GM19193 (cell line): ENCODE results near the gene SPARC.

ENCODE experiments used
- POLR2A ChIP-seq: IDR thresholded peaks from 4 replicates; pipeline ENCODE4 v1.6.1; 2011; ENCODE audit not compliant: insufficient read depth, insufficient read length; ENCODE audit errors: extremely low read depth

The SPARC gene, protein sequence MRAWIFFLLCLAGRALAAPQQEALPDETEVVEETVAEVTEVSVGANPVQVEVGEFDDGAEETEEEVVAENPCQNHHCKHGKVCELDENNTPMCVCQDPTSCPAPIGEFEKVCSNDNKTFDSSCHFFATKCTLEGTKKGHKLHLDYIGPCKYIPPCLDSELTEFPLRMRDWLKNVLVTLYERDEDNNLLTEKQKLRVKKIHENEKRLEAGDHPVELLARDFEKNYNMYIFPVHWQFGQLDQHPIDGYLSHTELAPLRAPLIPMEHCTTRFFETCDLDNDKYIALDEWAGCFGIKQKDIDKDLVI

GRCh38 chr5:151686674-151687407 lies at the start of gene SPARC:
Gene SPARC (minus strand): TSS chr5:151686915. CDS start chr5:151676188, 10,727 bp downstream.
- peak; percentile 44 for TF ChIP-seq POLR2A

DNA sequence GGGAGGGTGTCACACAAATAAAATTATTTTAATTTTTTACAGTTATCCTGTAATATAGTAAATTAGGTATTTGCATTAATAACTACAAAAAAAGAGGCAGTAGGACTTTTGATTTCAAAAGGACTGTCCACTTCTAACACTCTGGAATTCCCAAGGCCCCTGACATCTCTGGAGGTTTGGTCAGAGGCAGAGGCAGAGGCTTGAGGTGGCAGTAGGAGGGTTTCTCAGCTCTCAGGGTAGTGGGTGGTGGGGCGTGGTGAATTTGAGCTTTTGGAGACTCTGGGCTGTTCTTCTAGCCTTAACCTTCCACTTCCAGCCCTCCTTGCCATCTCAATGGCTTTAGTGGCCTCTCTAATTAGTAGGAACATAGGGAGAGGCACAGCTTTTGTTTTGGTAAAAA lies 48.9 kb upstream of the SPARC start:
- TF ChIP-seq POLR2A = no peak

DNA sequence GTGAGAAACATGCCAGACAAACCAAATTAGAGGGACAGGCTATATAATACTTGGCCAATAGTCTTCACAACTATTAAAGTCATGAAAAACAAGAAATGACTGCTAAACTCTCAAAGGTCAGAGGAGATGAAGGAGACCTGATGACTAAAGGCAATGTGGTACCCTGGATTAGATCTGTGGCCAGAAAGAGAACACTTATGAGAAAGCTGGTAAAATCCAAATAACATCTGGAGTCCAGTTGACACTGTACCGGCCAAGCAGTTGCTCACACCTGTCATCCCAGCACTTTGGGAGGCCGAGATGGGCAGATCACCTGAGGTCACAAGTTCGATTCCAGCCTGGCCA lies 47.3 kb upstream of the SPARC start:
- no peak for TF ChIP-seq POLR2A

DNA sequence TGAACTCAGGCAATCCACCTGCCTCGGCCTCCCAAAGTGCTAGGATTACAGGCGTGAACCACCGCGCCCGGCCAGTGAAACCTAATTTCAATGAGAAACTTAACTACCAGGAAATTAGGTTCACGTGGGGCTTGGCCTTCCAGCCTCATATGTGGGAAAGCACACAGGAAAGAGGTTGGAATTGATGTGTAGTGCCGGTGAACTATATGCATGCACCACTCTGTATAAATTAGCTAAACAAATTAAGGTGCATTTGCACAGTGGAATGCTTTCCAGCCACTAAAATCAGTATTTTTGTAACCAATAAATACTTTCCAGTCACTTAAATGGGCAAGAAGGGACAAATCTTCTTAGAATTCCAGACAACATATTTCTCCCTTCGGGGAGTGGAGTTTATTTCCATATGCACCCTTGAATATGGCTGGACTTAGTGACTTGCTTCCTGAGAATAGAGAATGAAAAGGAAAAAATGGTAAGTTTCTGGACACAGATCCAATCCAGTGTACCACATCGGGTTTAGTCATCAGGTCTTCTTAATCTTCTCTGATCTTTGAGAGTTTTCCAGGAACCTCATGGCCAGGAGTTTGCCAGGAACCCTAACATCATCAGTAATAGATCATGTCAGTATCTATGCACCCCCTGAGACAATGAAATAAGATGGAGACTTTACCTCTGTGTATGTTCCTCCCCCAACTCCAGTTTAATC lies 46.8 kb upstream of the SPARC start:
- no peak for TF ChIP-seq POLR2A

DNA sequence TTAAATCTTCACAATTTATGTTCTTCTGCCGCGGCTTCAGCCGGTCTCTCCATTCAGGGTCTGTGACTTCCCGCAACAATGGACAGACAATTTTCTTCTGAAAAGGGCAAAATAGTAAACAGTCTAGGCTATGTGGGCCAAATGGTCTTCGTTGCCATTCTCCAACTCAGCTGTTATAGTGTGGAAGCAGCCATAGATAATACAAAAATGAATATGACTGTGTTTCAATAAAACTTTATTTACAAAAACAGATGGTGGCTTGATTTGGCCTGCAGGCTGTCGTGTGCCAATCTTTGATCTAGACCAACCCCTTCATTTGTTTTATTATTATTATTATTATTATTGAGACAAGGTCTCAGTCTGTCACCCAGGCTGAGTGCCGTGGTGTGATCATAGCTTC lies 43.7 kb upstream of the SPARC start:
- TF ChIP-seq POLR2A = no peak

DNA sequence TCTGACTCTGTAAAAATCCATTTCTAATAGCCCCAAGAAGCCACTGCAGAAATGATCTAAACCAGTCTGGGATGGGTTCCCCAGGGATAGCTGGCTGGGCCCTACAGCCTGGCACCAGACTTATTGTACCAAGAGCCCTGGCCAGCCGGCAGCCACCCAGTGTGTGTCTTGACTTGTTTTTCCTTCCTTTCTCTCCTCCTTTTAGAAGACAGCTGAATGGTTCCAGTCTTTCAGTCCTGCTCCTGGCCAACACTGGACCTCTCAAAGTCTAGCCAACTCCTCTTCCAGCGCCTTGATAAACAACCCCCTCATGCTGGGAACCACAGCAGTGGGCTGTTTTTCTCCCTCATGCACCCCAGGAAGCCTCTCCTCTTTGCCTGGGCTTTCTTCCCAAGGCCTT lies 37.6 kb upstream of the SPARC start:
- no peak for TF ChIP-seq POLR2A

DNA sequence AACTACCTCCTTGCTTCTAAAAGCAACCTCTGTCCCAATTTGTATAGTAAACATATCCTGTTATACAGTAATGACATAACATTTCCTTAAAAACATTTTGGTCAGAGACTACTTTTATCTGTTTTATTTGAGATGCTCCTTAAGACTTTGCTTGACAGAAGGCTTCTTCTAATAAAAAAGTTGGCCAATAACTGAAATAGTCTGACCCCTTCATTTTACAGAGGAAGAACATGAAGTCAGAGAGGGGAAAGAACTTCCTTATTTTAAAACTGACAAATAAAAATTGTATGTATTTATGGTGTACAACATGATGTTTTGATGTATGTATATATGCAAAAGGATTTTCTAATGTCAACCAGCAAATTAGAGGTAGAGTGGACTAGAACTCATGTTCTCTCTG lies 35.8 kb upstream of the SPARC start:
- no peak for TF ChIP-seq POLR2A

DNA sequence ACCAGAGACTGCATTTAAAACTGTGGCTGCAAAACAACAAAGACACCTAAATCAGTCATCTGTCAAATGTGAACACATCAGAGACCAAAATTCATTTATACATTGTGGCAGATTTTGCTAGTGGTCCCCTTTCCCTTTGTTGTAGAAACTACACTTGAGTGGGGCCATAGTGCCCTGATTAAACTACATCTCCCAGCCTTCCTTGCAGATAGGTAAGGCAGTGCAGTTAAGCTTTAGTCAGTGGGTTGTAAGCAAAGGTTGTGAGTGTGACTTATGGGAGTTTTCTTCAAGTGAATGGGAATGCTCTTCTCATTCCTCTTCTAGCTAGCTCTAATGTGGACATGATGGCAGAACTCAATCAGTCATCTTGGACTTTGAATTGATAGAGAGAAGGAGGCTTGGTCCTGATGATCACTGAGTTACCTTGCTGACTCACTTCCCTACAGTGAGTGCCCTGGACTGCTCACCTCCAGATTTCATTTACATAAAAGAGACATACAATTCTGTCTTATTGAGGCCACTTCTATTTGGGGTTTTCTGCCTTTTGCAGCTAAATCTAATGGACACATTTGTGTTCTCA lies 35.2 kb upstream of the SPARC start:
- no peak for TF ChIP-seq POLR2A

DNA sequence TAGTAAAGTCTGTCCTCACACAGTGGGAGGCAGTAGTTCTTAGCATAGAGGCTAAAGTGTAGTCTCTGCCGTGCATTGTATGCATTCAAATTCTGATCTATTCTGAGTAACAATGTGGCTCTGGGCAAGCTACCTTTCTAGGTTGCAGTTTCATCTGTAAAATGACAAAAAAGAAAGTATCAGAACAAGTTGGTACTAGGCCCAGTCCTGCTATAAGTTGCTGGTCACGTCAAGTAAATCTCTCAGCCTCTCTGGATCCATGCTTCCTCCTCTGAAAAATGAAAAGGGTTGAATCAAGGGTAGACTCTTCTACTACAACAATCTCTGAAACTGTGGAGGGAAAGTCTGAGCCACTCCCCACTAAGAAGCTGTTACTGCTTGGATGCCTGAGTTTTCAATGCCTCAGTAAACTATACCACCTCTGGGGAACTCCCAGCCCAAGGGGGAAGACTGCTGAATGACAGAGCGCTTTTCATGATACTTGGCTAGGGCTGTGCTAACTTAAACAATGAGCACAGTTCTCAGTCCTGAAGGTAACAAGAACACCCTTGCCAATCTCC lies 34.5 kb upstream of the SPARC start:
- no peak for TF ChIP-seq POLR2A

GRCh38 chr5:151720215-151720614 lies 33.5 kb upstream of the SPARC start:
- TF ChIP-seq POLR2A = no peak

- no peak for TF ChIP-seq POLR2A
Measured at GRCh38 chr5:151719228-151720000, 32.7 kb upstream of the SPARC start.

DNA sequence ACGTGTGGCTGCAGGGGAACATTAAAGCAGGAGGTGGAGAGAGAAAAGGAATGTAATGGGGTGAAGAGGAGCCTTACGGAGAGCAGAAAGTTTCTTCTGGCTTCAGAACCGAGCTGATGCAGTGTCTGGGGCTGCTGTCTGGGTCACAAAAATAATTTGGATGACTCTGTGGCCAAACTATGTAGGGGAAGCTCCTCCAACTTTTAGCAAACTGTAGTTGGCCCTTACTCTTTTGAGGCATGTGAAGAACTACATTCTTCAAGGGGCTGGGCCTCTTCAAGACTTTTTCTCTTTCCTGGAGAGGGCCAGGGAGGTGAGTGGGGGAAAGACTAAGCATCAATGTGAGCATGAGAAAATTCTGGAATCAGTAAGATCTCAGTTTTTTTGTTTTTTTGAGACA lies 31.9 kb upstream of the SPARC start:
- no peak for TF ChIP-seq POLR2A

DNA sequence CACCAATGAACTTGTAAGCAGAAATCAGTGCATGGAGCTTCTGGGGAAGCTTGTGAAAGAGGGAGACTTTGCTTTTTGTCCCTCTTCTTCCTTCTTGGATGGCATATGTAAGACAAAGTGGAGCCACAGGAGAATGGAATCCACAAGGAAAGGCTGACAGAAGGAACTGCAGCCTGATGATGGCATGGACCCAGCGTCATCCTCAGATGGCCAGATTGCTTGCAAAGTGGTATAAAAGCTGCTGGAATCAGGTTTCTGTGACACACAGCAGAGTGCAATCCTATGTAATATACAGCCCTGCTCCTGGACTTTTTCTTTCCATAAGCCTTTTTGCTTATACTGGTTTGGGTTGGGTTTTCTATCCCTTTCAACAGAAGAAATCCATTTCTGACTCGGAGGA lies 31.4 kb upstream of the SPARC start:
- TF ChIP-seq POLR2A = no peak

DNA sequence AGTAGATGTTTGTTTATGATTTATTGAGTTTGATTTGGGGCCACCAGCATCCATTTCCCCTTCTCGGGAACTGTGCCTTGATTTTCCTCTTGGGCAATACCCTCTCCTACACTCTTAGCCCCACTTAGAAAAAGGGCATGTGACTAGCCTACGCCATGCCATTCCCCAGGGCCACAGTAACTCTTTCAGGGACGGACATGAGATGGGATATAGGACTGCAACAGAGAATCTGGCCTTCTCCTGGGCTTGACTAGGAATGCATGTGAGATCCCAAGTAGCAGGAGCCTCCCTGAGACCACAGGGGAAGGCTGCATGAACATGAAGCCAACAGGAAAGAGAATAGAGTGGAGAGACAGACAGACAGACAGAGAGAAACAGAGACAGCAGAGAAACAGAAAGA lies 30.7 kb upstream of the SPARC start:
- no peak for TF ChIP-seq POLR2A
